ENCODE measurements around the gene NEK1.
"Not testable (repeated sequence)": the region's sequence is repeated elsewhere in the genome, so short reads cannot be mapped to it uniquely, and the experiment has no call there.

The NEK1 gene

GRCh38 chr4:169523796-169524195 lies 88.6 kb downstream of the NEK1 start:
- no peak overlapping the region for H3K4me3 ChIP-seq (ENCODE audit: low read length)
- no peak for TF ChIP-seq ZNF274 (IDR thresholded peaks at IDR 0.05; ENCODE audit: low read depth, low read length)

- H3K4me3 ChIP-seq (ENCODE audit: low read length), result no peak overlapping the region
- TF ChIP-seq ZNF274 (IDR thresholded peaks at IDR 0.05; ENCODE audit: low read depth, low read length), result no peak
These were observed 101.8 kb downstream of the NEK1 start for GRCh38 chr4:169510617-169511016.

GRCh38 chr4:169506903-169507302 lies 105.5 kb downstream of the NEK1 start:
- H3K4me3 ChIP-seq (ENCODE audit: low read length), result no peak overlapping the region
- TF ChIP-seq ZNF274 (IDR thresholded peaks at IDR 0.05; ENCODE audit: low read depth, low read length), result no peak

- H3K4me3 ChIP-seq (ENCODE audit: low read length), result not testable (repeated sequence)
These were observed 112.5 kb downstream of the NEK1 start for GRCh38 chr4:169499907-169500306.

GRCh38 chr4:169494234-169494633 lies 118.1 kb downstream of the NEK1 start:
- not testable (repeated sequence) for H3K4me3 ChIP-seq (ENCODE audit: low read length)

- no peak overlapping the region for H3K4me3 ChIP-seq (ENCODE audit: low read length)
- no peak for TF ChIP-seq ZNF274 (IDR thresholded peaks at IDR 0.05; ENCODE audit: low read depth, low read length)
These were observed 119.2 kb downstream of the NEK1 start for GRCh38 chr4:169493164-169493524.

- no peak for TF ChIP-seq ZNF274 (IDR thresholded peaks at IDR 0.05; ENCODE audit: low read depth, low read length)
- H3K4me3 ChIP-seq (ENCODE audit: low read length), result no peak overlapping the region
These were observed 119.8 kb downstream of the NEK1 start for GRCh38 chr4:169492436-169493163.

GRCh38 chr4:169491211-169491610 lies 121.2 kb downstream of the NEK1 start:
- H3K4me3 ChIP-seq (ENCODE audit: low read length), result no peak overlapping the region
- no peak for TF ChIP-seq ZNF274 (IDR thresholded peaks at IDR 0.05; ENCODE audit: low read depth, low read length)

- no peak for TF ChIP-seq ZNF274 (IDR thresholded peaks at IDR 0.05; ENCODE audit: low read depth, low read length)
- no peak overlapping the region for H3K4me3 ChIP-seq (ENCODE audit: low read length)
These were observed 123.1 kb downstream of the NEK1 start for GRCh38 chr4:169489306-169489705.

- H3K4me3 ChIP-seq (ENCODE audit: low read length), result no peak overlapping the region
- TF ChIP-seq ZNF274 (IDR thresholded peaks at IDR 0.05; ENCODE audit: low read depth, low read length), result no peak
These were observed 126.3 kb downstream of the NEK1 start for GRCh38 chr4:169485791-169486742.

GRCh38 chr4:169485086-169485485 lies 127.3 kb downstream of the NEK1 start:
- H3K4me3 ChIP-seq (ENCODE audit: low read length), result no peak overlapping the region
- TF ChIP-seq ZNF274 (IDR thresholded peaks at IDR 0.05; ENCODE audit: low read depth, low read length), result no peak

- no peak overlapping the region for H3K4me3 ChIP-seq (ENCODE audit: low read length)
- TF ChIP-seq ZNF274 (IDR thresholded peaks at IDR 0.05; ENCODE audit: low read depth, low read length), result no peak
These were observed 127.9 kb downstream of the NEK1 start for GRCh38 chr4:169484485-169484884.

GRCh38 chr4:169464080-169464479 lies 148.3 kb downstream of the NEK1 start:
- H3K4me3 ChIP-seq (ENCODE audit: low read length), result no peak overlapping the region
- TF ChIP-seq ZNF274 (IDR thresholded peaks at IDR 0.05; ENCODE audit: low read depth, low read length), result no peak

- TF ChIP-seq ZNF274 (IDR thresholded peaks at IDR 0.05; ENCODE audit: low read depth, low read length), result no peak
- no peak overlapping the region for H3K4me3 ChIP-seq (ENCODE audit: low read length)
These were observed 152.3 kb downstream of the NEK1 start for GRCh38 chr4:169460081-169460480.

- H3K4me3 ChIP-seq (ENCODE audit: low read length), result no peak overlapping the region
- no peak for TF ChIP-seq ZNF274 (IDR thresholded peaks at IDR 0.05; ENCODE audit: low read depth, low read length)
These were observed 153.8 kb downstream of the NEK1 start for GRCh38 chr4:169458575-169458974.

GRCh38 chr4:169452644-169453043 lies 159.7 kb downstream of the NEK1 start:
- H3K4me3 ChIP-seq (ENCODE audit: low read length), result not testable (repeated sequence)

GRCh38 chr4:169448935-169449334 lies 163.4 kb downstream of the NEK1 start:
- not testable (repeated sequence) for H3K4me3 ChIP-seq (ENCODE audit: low read length)

Measured in GM08714 (cell line).